ENCODE results near the gene MCM3AP.
A peak's percentile ranks its signal among the peaks of the same experiment; 100 is the strongest.
"Not testable (repeated sequence)": the region's sequence is repeated elsewhere in the genome, so short reads cannot be mapped to it uniquely, and the experiment has no call there.

Gene MCM3AP

GRCh38 chr21:46244602-46245001 is 40.8 kb downstream of the MCM3AP start:
- DNase-seq, result no peak

- no peak for DNase-seq
These were observed 41.5 kb downstream of the MCM3AP start for GRCh38 chr21:46243960-46244361.

- no peak for DNase-seq
These were observed 42.1 kb downstream of the MCM3AP start for GRCh38 chr21:46243325-46243724.

- DNase-seq, result not testable (repeated sequence)
These were observed 43.8 kb downstream of the MCM3AP start for GRCh38 chr21:46241577-46241976.

- DNase-seq, result no peak
These were observed 45.5 kb downstream of the MCM3AP start for GRCh38 chr21:46239817-46240325.

DNA sequence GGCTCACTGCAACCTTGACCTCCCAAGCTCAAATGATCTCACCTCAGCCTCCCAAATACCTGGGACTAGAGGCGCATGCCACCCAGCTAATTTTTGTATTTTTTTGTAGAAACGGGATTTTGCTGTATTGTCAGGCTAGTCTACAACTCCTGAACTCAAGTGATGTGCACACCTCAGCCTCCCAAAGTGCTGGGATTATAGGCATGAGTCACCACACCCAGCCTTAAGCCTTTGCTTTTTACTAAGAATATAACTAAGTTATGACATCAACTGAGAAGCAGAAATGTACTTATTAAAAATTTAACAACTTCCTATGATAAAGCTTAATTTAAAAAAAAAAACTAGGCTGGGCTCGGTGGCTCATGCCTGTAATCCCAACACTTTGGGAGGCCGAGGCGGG is 47.9 kb downstream of the MCM3AP start:
- DNase-seq, result no peak

DNA sequence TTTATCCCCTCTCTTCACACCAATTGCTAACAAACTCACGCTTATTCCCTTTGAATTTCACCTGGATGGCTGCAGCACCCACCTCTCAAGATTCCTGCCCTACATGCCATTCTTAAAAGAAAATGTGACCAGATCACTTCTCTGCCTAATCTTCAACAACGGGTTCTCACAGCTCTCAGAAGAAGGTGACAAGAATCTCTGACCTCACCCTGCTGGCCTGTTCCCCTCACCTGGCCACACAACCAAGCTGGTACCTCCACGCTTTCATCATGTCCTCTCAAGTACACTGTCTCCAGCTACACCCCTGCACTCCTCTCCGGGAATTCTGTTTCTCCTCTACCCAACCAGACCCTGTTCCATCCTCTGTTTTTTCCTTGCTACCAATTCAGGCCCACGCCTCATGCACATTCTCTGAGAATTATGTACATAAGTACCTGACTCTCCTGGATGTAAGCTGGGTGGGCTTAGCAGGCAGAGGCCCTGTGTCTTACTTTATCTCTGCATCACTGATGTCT is 50.9 kb downstream of the MCM3AP start:
- no peak for DNase-seq

- no peak for DNase-seq
These were observed 55.5 kb downstream of the MCM3AP start for GRCh38 chr21:46229923-46230260.

GRCh38 chr21:46229133-46229922 is 56.1 kb downstream of the MCM3AP start:
- DNase-seq, result peak; percentile 78

- DNase-seq, result peak; percentile 86
These were observed 56.9 kb downstream of the MCM3AP start, which contains the start of gene LSS for GRCh38 chr21:46228345-46229051. LSS (minus strand) TSS chr21:46228774; CDS start chr21:46228745, 29 bp downstream.

DNA sequence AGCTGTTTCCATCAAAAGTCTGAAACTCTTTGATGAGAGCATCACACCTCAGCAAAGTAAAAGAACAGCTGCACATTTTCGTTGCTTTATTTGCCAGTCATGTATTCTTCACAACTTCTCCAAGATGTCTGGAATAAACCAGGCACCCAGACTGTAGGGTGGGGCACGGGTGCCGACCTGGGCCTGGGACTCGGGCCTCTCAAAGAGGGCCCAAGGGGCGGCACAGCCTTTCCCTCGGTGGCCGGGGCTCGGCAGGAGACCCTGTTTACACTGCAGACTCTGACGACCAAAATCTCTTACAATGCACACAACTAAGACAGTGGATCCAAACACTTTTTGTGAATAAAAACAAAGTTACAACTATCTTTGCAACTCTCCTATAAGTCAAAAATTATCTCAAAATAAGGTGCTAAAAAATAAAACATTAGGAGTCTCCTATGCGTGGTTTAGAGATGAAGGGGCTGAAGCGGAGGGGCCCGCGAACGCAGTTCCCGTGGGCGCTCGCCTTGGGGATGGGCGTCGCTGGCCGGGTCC is 57.5 kb downstream of the MCM3AP start:
- DNase-seq, result no peak

- peak; percentile 13 for DNase-seq
These were observed 58.4 kb downstream of the MCM3AP start for GRCh38 chr21:46226920-46227599.

DNA sequence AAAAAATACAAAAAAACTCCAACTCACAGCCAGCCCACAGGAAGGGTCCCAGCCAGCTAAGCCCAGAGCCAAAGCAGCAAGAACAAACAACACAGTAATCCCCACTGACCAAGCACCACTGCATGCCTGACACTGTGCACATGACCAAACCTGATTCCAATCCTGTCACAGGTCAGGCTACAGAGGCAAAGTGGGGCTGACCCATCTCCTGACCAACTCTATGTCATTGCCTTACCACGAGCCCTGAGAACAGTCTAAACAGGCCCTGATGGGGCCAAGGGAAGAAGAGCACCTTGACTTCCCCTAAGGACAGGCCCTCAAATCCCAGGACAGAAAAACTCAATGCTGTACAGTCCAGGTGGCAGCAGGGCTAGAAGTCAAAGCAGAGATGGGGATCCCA is 59.3 kb downstream of the MCM3AP start:
- no peak for DNase-seq

GRCh38 chr21:46223661-46224060 is 61.8 kb downstream of the MCM3AP start:
- not testable (repeated sequence) for DNase-seq

DNA sequence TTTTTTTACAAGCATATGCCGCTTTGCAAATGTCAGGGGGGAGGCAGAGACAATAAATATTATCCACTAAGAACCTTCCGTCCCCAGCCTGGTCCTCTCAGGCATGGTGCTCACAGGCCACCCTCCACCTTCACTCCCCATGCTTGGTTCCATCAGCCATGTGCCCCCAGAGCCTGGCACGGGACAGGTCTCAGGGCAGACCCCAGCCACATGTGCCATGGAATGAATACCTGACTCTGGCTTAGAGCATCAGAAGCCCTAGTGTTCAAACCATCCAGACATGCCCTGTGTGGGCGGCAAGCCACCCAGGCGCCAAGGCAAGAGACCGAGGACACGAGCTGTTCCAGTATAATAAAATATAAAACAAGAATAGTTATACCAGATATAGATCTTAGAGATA is 62.2 kb downstream of the MCM3AP start:
- no peak for DNase-seq

GRCh38 chr21:46222436-46223116 is 62.8 kb downstream of the MCM3AP start:
- no peak for DNase-seq

DNA sequence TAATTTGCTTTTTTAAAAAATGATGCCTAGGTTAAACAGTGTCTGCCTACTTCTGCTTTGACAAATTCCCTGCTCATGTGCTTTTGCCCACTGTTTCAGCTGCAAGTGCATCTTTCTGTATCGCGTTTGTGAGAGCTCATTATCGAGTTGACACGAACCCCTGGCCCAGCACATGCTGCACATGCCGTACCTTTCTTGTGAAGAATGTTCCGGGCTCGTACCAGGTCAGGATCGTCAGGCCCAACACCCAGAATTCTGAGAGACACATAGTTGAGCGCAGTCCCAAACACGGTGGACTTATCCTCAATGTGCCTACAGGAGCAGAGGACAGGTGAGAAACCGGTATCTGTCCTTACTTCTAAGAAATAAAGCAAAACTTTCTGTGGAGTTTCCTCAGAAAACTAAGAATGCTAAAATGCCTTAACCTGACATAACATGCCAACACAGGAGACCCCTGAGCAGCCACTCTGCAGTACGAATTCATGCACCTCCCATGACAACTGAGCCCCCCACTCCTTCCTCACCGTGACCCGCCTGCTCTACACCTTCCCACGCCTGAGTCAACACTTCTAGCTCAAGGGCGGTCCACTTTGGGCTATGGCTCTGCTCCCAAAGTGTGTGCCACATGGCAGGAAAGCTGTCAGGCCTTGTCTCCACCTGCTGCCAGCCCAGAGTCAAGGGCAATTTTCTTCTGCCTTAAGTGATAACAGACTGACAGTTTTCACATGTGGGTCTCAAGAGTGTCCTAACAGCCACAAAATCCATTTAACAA is 63.6 kb downstream of the MCM3AP start:
- DNase-seq, result no peak

GRCh38 chr21:46220847-46221246 is 64.6 kb downstream of the MCM3AP start:
- DNase-seq, result no peak

DNA sequence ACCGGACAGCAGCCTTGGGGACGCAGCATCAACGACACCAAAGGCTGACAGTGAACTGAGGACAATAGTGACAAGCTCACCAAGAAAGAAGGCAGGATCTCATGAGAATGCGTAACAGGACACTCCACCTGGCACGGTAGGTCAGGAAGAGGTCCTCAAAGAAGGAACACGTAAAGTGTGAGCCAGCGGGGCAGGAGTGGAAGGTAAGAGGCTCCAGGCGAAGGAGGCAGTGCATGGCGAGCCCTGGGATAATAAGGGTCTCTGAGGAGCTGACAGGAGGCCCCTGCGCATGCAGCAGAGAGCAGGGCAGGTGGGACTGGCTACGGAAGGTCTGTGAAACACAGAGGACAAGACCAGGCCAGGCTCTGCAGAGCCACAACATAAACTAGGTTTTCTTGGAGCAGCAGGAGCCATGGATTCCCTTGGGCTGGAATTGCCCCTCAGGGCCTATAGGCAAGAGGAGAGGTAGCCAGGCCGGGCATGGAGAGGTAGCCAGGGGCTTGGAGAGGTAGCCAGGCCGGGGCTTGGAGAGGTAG is 65.1 kb downstream of the MCM3AP start:
- no peak for DNase-seq

DNA sequence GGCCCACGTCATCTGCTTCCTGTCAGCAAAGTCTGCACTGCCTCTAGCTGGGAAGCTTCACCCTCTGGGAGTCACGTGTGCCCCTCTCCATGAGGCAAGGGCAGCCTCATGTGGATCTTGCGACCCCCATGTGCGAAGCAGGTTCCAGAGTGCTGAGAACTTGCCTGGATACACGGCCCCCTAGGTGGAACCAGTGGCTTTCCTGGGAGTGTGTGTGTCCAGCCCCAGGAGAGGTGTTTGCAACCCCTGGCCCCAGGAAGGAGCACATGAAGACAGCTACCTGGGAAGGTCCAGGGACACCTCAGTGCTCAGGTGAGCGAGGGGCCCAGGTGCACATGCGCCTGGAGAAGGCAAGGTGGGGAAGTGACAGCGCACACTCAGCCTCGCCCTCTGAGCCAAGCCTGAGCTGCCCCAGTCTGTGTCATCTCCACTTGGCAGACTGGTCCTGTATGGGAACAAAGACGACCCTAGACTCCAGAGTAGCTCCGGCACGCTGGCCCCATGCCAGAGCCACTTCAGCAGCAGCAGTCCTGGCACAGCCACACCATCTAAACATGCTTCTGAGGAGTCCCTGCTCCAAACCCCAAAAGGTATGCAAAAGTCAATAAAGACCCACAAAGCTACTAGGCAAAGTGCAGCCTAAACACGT is 65.7 kb downstream of the MCM3AP start:
- no peak for DNase-seq

All from right kidney (tissue), 1 donor.